ENCODE results near the gene TAAR9.

The TAAR9 gene

GRCh38 chr6:132491303-132491702 is 46.8 kb upstream of the TAAR9 start:
- TF ChIP-seq, protein P1, sequence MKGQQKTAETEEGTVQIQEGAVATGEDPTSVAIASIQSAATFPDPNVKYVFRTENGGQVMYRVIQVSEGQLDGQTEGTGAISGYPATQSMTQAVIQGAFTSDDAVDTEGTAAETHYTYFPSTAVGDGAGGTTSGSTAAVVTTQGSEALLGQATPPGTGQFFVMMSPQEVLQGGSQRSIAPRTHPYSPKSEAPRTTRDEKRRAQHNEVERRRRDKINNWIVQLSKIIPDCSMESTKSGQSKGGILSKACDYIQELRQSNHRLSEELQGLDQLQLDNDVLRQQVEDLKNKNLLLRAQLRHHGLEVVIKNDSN (IDR thresholded peaks at IDR 0.05): no peak
- TF ChIP-seq ZBTB7A (IDR thresholded peaks at IDR 0.05; ENCODE audit: low read depth) (no peak), TAF1 (IDR thresholded peaks at IDR 0.05; ENCODE audit: low read depth) (no peak), MAX (IDR thresholded peaks at IDR 0.05) (no peak), CEBPB (IDR thresholded peaks at IDR 0.05) (no peak), YY1 (IDR thresholded peaks at IDR 0.05; ENCODE audit: low read depth) (no peak), EGR1 (IDR thresholded peaks at IDR 0.05) (no peak)
- TF ChIP-seq, protein P2, sequence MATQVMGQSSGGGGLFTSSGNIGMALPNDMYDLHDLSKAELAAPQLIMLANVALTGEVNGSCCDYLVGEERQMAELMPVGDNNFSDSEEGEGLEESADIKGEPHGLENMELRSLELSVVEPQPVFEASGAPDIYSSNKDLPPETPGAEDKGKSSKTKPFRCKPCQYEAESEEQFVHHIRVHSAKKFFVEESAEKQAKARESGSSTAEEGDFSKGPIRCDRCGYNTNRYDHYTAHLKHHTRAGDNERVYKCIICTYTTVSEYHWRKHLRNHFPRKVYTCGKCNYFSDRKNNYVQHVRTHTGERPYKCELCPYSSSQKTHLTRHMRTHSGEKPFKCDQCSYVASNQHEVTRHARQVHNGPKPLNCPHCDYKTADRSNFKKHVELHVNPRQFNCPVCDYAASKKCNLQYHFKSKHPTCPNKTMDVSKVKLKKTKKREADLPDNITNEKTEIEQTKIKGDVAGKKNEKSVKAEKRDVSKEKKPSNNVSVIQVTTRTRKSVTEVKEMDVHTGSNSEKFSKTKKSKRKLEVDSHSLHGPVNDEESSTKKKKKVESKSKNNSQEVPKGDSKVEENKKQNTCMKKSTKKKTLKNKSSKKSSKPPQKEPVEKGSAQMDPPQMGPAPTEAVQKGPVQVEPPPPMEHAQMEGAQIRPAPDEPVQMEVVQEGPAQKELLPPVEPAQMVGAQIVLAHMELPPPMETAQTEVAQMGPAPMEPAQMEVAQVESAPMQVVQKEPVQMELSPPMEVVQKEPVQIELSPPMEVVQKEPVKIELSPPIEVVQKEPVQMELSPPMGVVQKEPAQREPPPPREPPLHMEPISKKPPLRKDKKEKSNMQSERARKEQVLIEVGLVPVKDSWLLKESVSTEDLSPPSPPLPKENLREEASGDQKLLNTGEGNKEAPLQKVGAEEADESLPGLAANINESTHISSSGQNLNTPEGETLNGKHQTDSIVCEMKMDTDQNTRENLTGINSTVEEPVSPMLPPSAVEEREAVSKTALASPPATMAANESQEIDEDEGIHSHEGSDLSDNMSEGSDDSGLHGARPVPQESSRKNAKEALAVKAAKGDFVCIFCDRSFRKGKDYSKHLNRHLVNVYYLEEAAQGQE (IDR thresholded peaks at IDR 0.05; ENCODE audit: low read depth): no peak

DNA sequence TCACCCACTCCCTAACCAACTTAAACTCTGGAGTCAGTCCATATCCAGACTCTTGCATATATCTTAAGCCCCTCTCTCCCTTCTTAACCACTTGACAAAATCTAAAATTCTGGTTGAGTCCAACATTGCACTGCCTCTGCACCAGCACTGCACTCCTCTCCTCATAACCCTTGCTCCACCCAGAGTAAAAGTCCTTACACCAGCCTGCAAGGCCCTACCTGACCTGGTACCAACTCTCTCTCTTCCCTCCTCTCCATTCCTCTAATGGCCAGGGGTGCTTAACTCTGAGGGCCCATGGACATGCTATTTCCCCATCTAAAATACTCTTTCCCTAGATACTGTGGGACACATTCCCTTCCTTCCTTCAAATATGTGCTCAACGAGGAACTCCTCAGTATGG is 46.2 kb upstream of the TAAR9 start:
- no peak for TF ChIP-seq RAD21 (IDR thresholded peaks at IDR 0.05; ENCODE audit: low read depth)
- no peak for TF ChIP-seq TAF1 (IDR thresholded peaks at IDR 0.05; ENCODE audit: low read depth)
- TF ChIP-seq YY1 (IDR thresholded peaks at IDR 0.05; ENCODE audit: low read depth): no peak
- TF ChIP-seq ZBTB7A (IDR thresholded peaks at IDR 0.05; ENCODE audit: low read depth): no peak
- no peak for TF ChIP-seq CREB1 (IDR thresholded peaks at IDR 0.05; ENCODE audit: low read depth)
- TF ChIP-seq EP300 (IDR thresholded peaks at IDR 0.05; ENCODE audit: borderline replicate concordance): no peak
- no peak for TF ChIP-seq TCF12 (IDR thresholded peaks at IDR 0.05; ENCODE audit: low read depth)
- TF ChIP-seq, protein P2 (IDR thresholded peaks at IDR 0.05; ENCODE audit: low read depth): no peak
- no peak for TF ChIP-seq TEAD4 (IDR thresholded peaks at IDR 0.05)
- TF ChIP-seq CEBPB (IDR thresholded peaks at IDR 0.05): no peak

DNA sequence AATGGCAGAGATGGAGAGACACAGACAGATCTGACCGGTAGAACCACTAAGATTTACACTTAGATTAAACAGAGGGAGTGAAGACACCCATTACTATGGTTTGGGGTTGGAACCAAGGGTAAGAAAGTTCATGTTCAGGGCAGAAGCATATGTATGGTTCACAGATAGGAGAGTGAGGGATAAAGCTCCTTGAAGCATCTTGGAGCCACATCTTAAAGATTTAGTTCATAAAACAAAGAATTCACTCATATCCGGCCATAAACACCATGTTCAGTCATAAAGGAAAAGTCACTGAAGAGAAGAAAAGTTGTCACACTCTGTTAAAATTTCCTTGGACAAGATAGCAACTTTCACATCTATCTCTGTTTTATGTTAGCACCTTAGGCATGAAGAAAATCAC is 43.1 kb upstream of the TAAR9 start:
- TF ChIP-seq TCF12 (IDR thresholded peaks at IDR 0.05; ENCODE audit: low read depth) (no peak), EGR1 (IDR thresholded peaks at IDR 0.05) (no peak), ZBTB7A (IDR thresholded peaks at IDR 0.05; ENCODE audit: low read depth) (no peak), FOXM1 (IDR thresholded peaks at IDR 0.05; ENCODE audit: borderline replicate concordance, low read depth) (no peak), NFIC (IDR thresholded peaks at IDR 0.05) (no peak), RAD21 (IDR thresholded peaks at IDR 0.05; ENCODE audit: low read depth) (no peak), TEAD4 (IDR thresholded peaks at IDR 0.05) (no peak), CREB1 (IDR thresholded peaks at IDR 0.05; ENCODE audit: low read depth) (no peak), MAX (IDR thresholded peaks at IDR 0.05) (no peak), TAF1 (IDR thresholded peaks at IDR 0.05; ENCODE audit: low read depth) (no peak), EP300 (IDR thresholded peaks at IDR 0.05; ENCODE audit: borderline replicate concordance) (no peak), CEBPB (IDR thresholded peaks at IDR 0.05) (no peak), YY1 (IDR thresholded peaks at IDR 0.05; ENCODE audit: low read depth) (no peak)
- TF ChIP-seq, protein P2 (IDR thresholded peaks at IDR 0.05; ENCODE audit: low read depth): no peak
- TF ChIP-seq, protein P1 (IDR thresholded peaks at IDR 0.05): no peak

DNA sequence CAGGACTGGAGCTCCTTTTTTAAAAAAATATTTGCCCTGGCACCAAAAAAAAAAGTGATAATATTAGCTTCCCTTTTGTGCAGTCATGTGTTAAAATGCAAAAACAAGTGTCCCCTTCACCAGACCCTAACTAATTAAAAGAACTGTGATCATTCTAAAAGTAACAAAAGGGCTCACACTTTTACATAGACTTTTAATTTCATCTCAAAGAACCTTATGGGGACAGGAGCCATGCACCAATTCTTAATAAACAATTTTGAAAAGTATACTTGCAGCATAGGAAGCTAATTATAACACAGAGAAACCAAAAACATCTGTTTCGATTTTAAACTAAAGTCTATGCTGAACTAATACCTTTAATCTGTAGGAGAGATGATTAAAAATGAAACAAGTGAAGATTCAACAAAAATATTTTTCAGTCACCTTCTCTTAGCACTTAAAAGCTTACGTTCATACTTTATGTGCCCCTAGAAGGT is 42.4 kb upstream of the TAAR9 start:
- TF ChIP-seq TCF12 (IDR thresholded peaks at IDR 0.05; ENCODE audit: low read depth): no peak
- no peak for TF ChIP-seq FOXM1 (IDR thresholded peaks at IDR 0.05; ENCODE audit: borderline replicate concordance, low read depth)
- no peak for TF ChIP-seq TEAD4 (IDR thresholded peaks at IDR 0.05)
- TF ChIP-seq, protein P1 (IDR thresholded peaks at IDR 0.05): no peak
- TF ChIP-seq ZBTB7A (IDR thresholded peaks at IDR 0.05; ENCODE audit: low read depth): no peak
- TF ChIP-seq MAX (IDR thresholded peaks at IDR 0.05): no peak
- no peak for TF ChIP-seq EGR1 (IDR thresholded peaks at IDR 0.05)
- no peak for TF ChIP-seq CREB1 (IDR thresholded peaks at IDR 0.05; ENCODE audit: low read depth)
- no peak for TF ChIP-seq EP300 (IDR thresholded peaks at IDR 0.05; ENCODE audit: borderline replicate concordance)
- TF ChIP-seq, protein P2 (IDR thresholded peaks at IDR 0.05; ENCODE audit: low read depth): no peak
- TF ChIP-seq TAF1 (IDR thresholded peaks at IDR 0.05; ENCODE audit: low read depth): no peak
- no peak for TF ChIP-seq RAD21 (IDR thresholded peaks at IDR 0.05; ENCODE audit: low read depth)
- TF ChIP-seq NFIC (IDR thresholded peaks at IDR 0.05): no peak

All from Ishikawa (cell line).